ENCODE data around the gene ENHO.
"Not testable (repeated sequence)": the region's sequence is repeated elsewhere in the genome, so short reads cannot be mapped to it uniquely, and the experiment has no call there.

ENHO gene

DNA sequence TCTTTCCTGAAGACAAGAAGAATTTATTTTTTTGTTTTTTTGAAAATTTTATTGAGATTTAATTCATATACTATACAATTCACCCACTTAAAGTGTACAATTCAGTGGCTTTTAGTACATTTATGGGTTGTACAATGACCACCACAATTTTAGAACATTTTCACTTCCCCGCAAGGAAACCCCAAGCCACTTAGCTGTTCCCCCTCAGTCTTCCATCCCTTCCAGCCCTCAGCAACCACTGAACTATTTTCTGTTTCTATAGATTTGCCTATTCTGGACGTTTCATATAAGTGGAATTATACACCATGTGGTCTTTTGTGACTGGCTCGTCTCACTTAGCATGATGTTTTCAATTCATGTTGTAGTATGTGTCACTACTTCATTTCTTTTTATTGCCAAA, 36.2 kb downstream of the ENHO start:
- H3K27me3 ChIP-seq (ENCODE audit: insufficient read depth, insufficient read length), result peaks cover 3% of the 10 kb centered on the region

DNA sequence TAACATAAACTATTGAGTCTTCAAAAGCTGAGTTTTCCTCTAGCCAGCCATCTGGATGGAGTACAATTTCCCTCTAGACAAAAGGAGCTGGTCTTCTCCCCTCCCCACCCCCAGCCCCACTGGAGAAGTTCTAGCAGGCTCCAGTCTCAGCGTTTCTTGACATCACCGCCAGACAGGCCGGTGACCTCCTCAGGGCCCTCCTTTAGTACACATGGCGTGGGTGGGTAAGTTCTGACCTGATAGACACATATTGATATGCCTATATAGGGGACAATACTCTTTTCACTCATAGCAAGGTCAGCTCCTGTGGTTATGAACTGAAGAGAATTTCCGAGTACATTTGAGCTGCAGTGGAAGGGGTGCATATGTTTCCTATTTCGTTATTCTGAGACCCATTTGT, 37.0 kb downstream of the ENHO start:
- no peak for DNase-seq (ENCODE audit: low read depth, low spot score)
- no peak for TF ChIP-seq YY1 (IDR thresholded peaks at IDR 0.05; ENCODE audit: insufficient read depth, insufficient read length)
- TF ChIP-seq ZNF274 (IDR thresholded peaks at IDR 0.05; ENCODE audit: low read depth, low read length), result no peak
- no peak for TF ChIP-seq SUZ12 (IDR thresholded peaks at IDR 0.05; ENCODE audit: extremely low read depth, insufficient read depth, insufficient read length)
- no peaks in the 10 kb centered on the region for H3K9me3 ChIP-seq (ENCODE audit: insufficient read depth, low read length)
- H3K36me3 ChIP-seq (ENCODE audit: insufficient read depth, insufficient read length, low read length), result no peaks in the 10 kb centered on the region
- H3K27me3 ChIP-seq (ENCODE audit: insufficient read depth, insufficient read length), result peaks cover 3% of the 10 kb centered on the region
- no peak overlapping the region for H3K4me3 ChIP-seq (ENCODE audit: insufficient read length, low read depth)
- no peaks in the 10 kb centered on the region for H3K4me1 ChIP-seq (ENCODE audit: insufficient read depth, insufficient read length)
- no peak overlapping the region for H3K9ac ChIP-seq (ENCODE audit: insufficient read length, low read depth)

More for the DNA sequence above, 36.2 kb downstream of the ENHO start:
- Histone ChIP-seq H3K4me1 (ENCODE audit: insufficient read depth, insufficient read length) (no peaks in the 10 kb centered on the region), H3K9me3 (ENCODE audit: insufficient read depth, low read length) (no peaks in the 10 kb centered on the region), H3K9ac (ENCODE audit: insufficient read length, low read depth) (no peak overlapping the region), H3K4me3 (ENCODE audit: insufficient read length, low read depth) (no peak overlapping the region), H3K36me3 (ENCODE audit: insufficient read depth, insufficient read length, low read length) (no peaks in the 10 kb centered on the region)
- no peak for TF ChIP-seq ZNF274 (IDR thresholded peaks at IDR 0.05; ENCODE audit: low read depth, low read length)
- TF ChIP-seq SUZ12 (IDR thresholded peaks at IDR 0.05; ENCODE audit: extremely low read depth, insufficient read depth, insufficient read length), result no peak
- no peak for TF ChIP-seq YY1 (IDR thresholded peaks at IDR 0.05; ENCODE audit: insufficient read depth, insufficient read length)
- no peak for DNase-seq (ENCODE audit: low read depth, low spot score)

DNA sequence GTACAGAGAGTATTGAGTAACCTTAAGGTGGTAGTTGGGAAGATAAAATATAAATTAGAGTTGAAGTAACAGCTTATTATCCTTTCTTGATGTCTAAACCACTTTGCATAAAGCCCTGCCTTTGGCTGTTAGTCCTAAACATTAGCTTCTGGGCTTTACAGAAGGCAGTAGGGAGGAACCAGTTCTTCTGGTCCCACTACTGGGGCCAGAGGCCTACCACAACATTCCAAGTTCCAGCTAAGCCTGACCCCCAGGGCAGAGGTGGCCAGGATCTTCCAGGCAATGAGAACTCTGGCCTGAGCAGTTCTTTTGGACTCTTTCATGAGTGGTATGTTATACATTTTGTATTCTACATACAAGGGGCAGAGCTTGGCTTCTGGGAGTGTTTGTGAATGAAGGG, 38.1 kb downstream of the ENHO start:
- no peaks in the 10 kb centered on the region for H3K4me1 ChIP-seq (ENCODE audit: insufficient read depth, insufficient read length)
- no peak overlapping the region for H3K4me3 ChIP-seq (ENCODE audit: insufficient read length, low read depth)
- H3K36me3 ChIP-seq (ENCODE audit: insufficient read depth, insufficient read length, low read length), result no peaks in the 10 kb centered on the region
- TF ChIP-seq SUZ12 (IDR thresholded peaks at IDR 0.05; ENCODE audit: extremely low read depth, insufficient read depth, insufficient read length) (no peak), YY1 (IDR thresholded peaks at IDR 0.05; ENCODE audit: insufficient read depth, insufficient read length) (no peak), ZNF274 (IDR thresholded peaks at IDR 0.05; ENCODE audit: low read depth, low read length) (no peak)
- H3K9me3 ChIP-seq (ENCODE audit: insufficient read depth, low read length), result no peaks in the 10 kb centered on the region
- H3K27me3 ChIP-seq (ENCODE audit: insufficient read depth, insufficient read length), result peaks cover 3% of the 10 kb centered on the region
- no peak for DNase-seq (ENCODE audit: low read depth, low spot score)
- H3K9ac ChIP-seq (ENCODE audit: insufficient read length, low read depth), result no peak overlapping the region

DNA sequence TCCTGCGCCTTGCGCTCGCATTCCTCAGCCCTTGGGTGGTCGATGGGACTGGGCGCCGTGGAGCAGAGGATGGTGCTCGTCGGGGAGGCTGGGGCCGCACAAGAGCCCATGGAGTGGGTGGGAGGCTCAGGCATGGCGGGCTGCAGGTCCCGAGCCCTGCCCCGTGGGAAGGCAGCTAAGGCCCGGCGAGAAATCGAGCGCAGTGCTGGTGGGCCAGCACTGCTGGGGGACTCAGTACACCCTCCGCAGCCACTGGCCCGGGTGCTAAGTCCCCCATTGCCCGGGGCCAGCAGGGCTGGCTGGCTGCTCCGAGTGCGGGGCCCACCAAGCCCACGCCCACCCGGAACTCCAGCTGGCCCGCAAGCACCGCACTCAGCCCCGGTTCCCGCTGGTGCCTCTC, 40.0 kb downstream of the ENHO start:
- H3K27me3 ChIP-seq (ENCODE audit: insufficient read depth, insufficient read length); H3K9me3 ChIP-seq (ENCODE audit: insufficient read depth, low read length); H3K4me1 ChIP-seq (ENCODE audit: insufficient read depth, insufficient read length); H3K4me3 ChIP-seq (ENCODE audit: insufficient read length, low read depth); H3K36me3 ChIP-seq (ENCODE audit: insufficient read depth, insufficient read length, low read length); DNase-seq (ENCODE audit: low read depth, low spot score); H3K9ac ChIP-seq (ENCODE audit: insufficient read length, low read depth): not testable (repeated sequence)

DNA sequence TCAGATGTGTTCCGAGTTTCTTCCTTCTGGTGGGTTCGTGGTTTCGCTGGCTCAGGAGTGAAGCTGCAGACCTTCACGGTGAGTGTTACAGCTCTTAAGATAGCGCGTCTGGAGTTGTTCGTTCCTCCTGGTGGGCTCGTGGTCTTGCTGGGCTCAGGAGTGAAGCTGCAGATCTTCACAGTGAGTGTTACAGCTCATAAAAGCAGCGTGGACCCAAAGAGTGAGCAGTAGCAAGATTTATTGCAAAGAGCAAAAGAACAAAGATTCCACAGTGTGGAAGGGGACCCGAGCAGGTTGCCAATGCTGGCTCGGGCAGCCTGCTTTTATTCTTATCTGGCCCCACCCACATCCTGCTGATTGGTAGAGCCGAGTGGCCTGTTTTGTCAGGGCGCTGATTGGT, 41.2 kb downstream of the ENHO start:
- not testable (repeated sequence) for H3K9ac ChIP-seq (ENCODE audit: insufficient read length, low read depth); H3K27me3 ChIP-seq (ENCODE audit: insufficient read depth, insufficient read length); H3K36me3 ChIP-seq (ENCODE audit: insufficient read depth, insufficient read length, low read length); H3K9me3 ChIP-seq (ENCODE audit: insufficient read depth, low read length); DNase-seq (ENCODE audit: low read depth, low spot score); H3K4me3 ChIP-seq (ENCODE audit: insufficient read length, low read depth); H3K4me1 ChIP-seq (ENCODE audit: insufficient read depth, insufficient read length)

DNA sequence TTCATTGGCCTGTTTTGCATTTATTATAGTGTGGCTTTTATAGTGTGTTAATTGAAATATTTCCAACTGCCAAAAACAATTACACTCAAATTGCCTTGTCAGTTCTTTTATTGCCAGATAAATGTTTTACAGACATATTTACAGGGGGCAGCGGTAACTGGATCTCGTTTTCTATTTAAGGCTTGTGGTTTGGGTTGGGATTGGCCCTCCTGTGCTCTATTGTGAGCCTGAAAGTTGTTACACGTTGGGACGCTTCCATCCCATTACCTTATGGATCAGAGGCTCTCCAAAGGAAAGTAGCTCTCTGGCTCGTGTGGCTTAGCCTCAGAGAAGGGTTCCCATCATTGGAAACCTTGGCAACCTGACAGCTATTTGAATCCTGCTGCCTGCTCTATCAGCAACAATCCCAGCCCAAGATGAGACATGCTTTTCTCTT, 43.3 kb downstream of the ENHO start:
- Histone ChIP-seq H3K27me3 (ENCODE audit: insufficient read depth, insufficient read length) (no peaks in the 10 kb centered on the region), H3K4me1 (ENCODE audit: insufficient read depth, insufficient read length) (no peaks in the 10 kb centered on the region), H3K9me3 (ENCODE audit: insufficient read depth, low read length) (no peaks in the 10 kb centered on the region), H3K9ac (ENCODE audit: insufficient read length, low read depth) (no peak overlapping the region), H3K36me3 (ENCODE audit: insufficient read depth, insufficient read length, low read length) (no peaks in the 10 kb centered on the region), H3K4me3 (ENCODE audit: insufficient read length, low read depth) (no peak overlapping the region)
- no peak for DNase-seq (ENCODE audit: low read depth, low spot score)
- TF ChIP-seq YY1 (IDR thresholded peaks at IDR 0.05; ENCODE audit: insufficient read depth, insufficient read length) (no peak), SUZ12 (IDR thresholded peaks at IDR 0.05; ENCODE audit: extremely low read depth, insufficient read depth, insufficient read length) (no peak), ZNF274 (IDR thresholded peaks at IDR 0.05; ENCODE audit: low read depth, low read length) (no peak)

DNA sequence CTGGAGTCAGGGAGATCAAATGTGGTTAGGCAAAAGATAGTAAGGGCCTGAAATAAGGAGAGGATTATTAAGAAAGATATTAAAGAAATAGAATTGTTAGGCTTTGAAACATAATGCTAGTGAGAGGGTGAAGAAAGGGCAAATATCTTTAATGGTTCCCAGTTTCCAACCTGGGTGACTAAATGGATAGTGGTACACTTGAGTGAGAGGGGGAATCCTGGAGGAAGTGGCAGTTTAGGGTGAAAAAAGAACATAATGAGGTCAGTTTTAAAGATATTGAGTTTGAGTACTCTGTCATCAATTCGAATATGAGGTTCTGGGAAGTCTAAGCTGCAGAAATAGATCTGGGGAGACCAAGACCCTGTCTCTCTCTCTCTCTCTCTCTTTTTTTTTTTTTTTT, 45.2 kb downstream of the ENHO start:
- Histone ChIP-seq H3K4me1 (ENCODE audit: insufficient read depth, insufficient read length) (no peaks in the 10 kb centered on the region), H3K27me3 (ENCODE audit: insufficient read depth, insufficient read length) (no peaks in the 10 kb centered on the region)
- TF ChIP-seq SUZ12 (IDR thresholded peaks at IDR 0.05; ENCODE audit: extremely low read depth, insufficient read depth, insufficient read length), result no peak
- no peak for TF ChIP-seq ZNF274 (IDR thresholded peaks at IDR 0.05; ENCODE audit: low read depth, low read length)
- TF ChIP-seq YY1 (IDR thresholded peaks at IDR 0.05; ENCODE audit: insufficient read depth, insufficient read length), result no peak

DNA sequence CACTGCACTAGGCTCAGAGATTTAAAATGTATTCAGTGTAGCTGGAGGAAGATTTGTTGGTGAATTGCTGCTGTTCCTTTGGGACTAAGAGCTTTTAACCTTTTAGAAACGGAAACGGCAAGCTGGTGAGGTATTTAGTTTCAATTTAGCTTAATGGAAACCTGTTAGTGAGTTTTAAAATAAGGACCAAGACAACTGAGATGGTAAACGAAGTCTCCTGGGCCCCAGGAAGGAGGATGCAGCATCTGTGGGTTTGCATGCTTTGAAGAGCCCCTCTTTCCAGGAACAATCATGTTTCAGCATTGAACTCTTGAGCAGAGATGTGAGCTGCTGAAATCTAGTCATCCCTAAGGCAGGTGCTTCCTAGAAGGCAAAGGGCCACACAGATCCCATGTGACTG, 47.7 kb downstream of the ENHO start:
- TF ChIP-seq ZNF274 (IDR thresholded peaks at IDR 0.05; ENCODE audit: low read depth, low read length), result no peak
- no peak for TF ChIP-seq SUZ12 (IDR thresholded peaks at IDR 0.05; ENCODE audit: extremely low read depth, insufficient read depth, insufficient read length)
- TF ChIP-seq YY1 (IDR thresholded peaks at IDR 0.05; ENCODE audit: insufficient read depth, insufficient read length), result no peak
- Histone ChIP-seq H3K4me1 (ENCODE audit: insufficient read depth, insufficient read length) (no peaks in the 10 kb centered on the region), H3K4me3 (ENCODE audit: insufficient read length, low read depth) (no peak overlapping the region), H3K36me3 (ENCODE audit: insufficient read depth, insufficient read length, low read length) (no peaks in the 10 kb centered on the region), H3K27me3 (ENCODE audit: insufficient read depth, insufficient read length) (no peaks in the 10 kb centered on the region), H3K9ac (ENCODE audit: insufficient read length, low read depth) (no peak overlapping the region), H3K9me3 (ENCODE audit: insufficient read depth, low read length) (no peaks in the 10 kb centered on the region)
- DNase-seq (ENCODE audit: low read depth, low spot score), result no peak

More for the DNA sequence above, 45.2 kb downstream of the ENHO start:
- Histone ChIP-seq H3K4me3 (ENCODE audit: insufficient read length, low read depth) (no peak overlapping the region), H3K9me3 (ENCODE audit: insufficient read depth, low read length) (no peaks in the 10 kb centered on the region), H3K36me3 (ENCODE audit: insufficient read depth, insufficient read length, low read length) (no peaks in the 10 kb centered on the region), H3K9ac (ENCODE audit: insufficient read length, low read depth) (no peak overlapping the region)
- DNase-seq (ENCODE audit: low read depth, low spot score), result no peak
